ENCODE results near the gene NUF2. TPM values are rescaled to one million over a fixed set of nuclear protein-coding genes. Genes with fewer than 3 reads are reported as not detected.
A peak's percentile ranks its signal among the peaks of the same experiment; 100 is the strongest.

The NUF2 gene
- total and polyA plus RNA-seq, 10 of the 15 experiments (the other 5 are each of a cell fraction or from before 2014, with no cell fraction given), result 27.4 to 62.6 (median 49.1) TPM

GRCh38 chr1:163315773-163316374, 5.9 kb upstream of the NUF2 start:
- no peaks in the 10 kb centered on the region for H3K9me3 ChIP-seq (replicated peaks; ENCODE audit: control insufficient read depth, insufficient read depth, low read length)
- WGBS (ENCODE audit: insufficient coverage, insufficient replicate concordance, low lambda C conversion rate, missing lambda C conversion rate), result 63% methylated on average over 6 of the region's 6 CpGs
- no peaks in the 10 kb centered on the region for H3K36me3 ChIP-seq (ENCODE audit: control insufficient read depth in 2 of 2, insufficient read depth in 2 of 2, low read length in 1 of 2)
- ChIA-PET SMC1A (ENCODE audit: uncharacterized antibody, unreplicated experiment) (interaction anchor here (0.6 to 6.5 kb wide), 23 partner anchors 10 to 469 kb away, joined by 3 to 69 read pairs (median 4); partner anchors contain the start of gene RGS4), POLR2A (no interaction called here), CTCF (interaction anchor here (0.7 to 6.5 kb wide), 41 partner anchors 10 to 958 kb away, joined by 3 to 136 read pairs (median 4); partner anchors contain the start of genes CCDC190, DDR2 and RGS4), RAD21 (ENCODE audit: unreplicated experiment) (interaction anchor here (0.7 to 4.0 kb wide), 19 partner anchors 9 to 1260 kb away, joined by 3 to 31 read pairs (median 5); partner anchors contain the start of gene RGS4)
- H3K27me3 ChIP-seq (replicated peaks in 1 of 2; ENCODE audit: control insufficient read depth in 2 of 2, insufficient read depth in 2 of 2, low read length in 1 of 2), result no peaks in the 10 kb centered on the region
- H3K4me3 ChIP-seq, result no peak overlapping the region
- no peak overlapping the region for H2AFZ ChIP-seq (ENCODE audit: control insufficient read depth, low read depth, low read length)
- H3K4me1 ChIP-seq (ENCODE audit: control insufficient read depth, insufficient read depth, low read length), result no peaks in the 10 kb centered on the region
- H3K4me2 ChIP-seq (ENCODE audit: control insufficient read depth, insufficient read depth), result no peak overlapping the region
- FAIRE-seq (peak; percentile 79), ATAC-seq (peak; percentile 48; the same call in 2 of the 3 replicates), DNase-seq (ENCODE audit: low read depth, low spot score) (no peak)
- no peaks in the 10 kb centered on the region for H4K20me1 ChIP-seq (ENCODE audit: control insufficient read depth, insufficient read depth)
- H3K27ac ChIP-seq (ENCODE audit: control insufficient read depth, insufficient read depth), result no peak overlapping the region
- no TSS peak for BruUV-seq (replicated peaks)
- intact Hi-C loops (cut with micrococcal nuclease; ENCODE audit: unreplicated experiment) (loop anchor here (1.0 to 2.0 kb wide), 4 partner anchors 141 to 462 kb away; no protein-coding TSS in a partner anchor), in situ Hi-C loops (cut with MboI) (loop anchor here (5.0 kb wide), 2 partner anchors 244 to 459 kb away; no protein-coding TSS in a partner anchor)
- peak; percentile 64; the same call in 1 of the 2 replicates for TF ChIP-seq SMC3 (IDR thresholded peaks at IDR 0.05; ENCODE audit: borderline replicate concordance, low read length)
- TF ChIP-seq IKZF1 (conservative IDR thresholded peaks at IDR 0.05), result no peak
- no peak for TF ChIP-seq STAT3 (IDR thresholded peaks at IDR 0.05; ENCODE audit: low read depth, low read length)
- no peak for TF ChIP-seq SPI1 (IDR thresholded peaks at IDR 0.05; ENCODE audit: borderline replicate concordance, insufficient read depth, low read depth, low read length)
- TF ChIP-seq ZNF24 (IDR thresholded peaks at IDR 0.05), result no peak
- peak; percentile 68 for TF ChIP-seq RAD21 (IDR thresholded peaks at IDR 0.05; ENCODE audit: insufficient read depth, low read depth, low read length)
- TF ChIP-seq GABPA (IDR thresholded peaks at IDR 0.05; ENCODE audit: low read depth), result no peak
- peak in 2 of 3 experiments; percentile 45 to 55; a peak in 5 of 6 replicates for TF ChIP-seq CTCF (IDR thresholded peaks at IDR 0.05 in 2 of 3, conservative IDR thresholded peaks at IDR 0.05 in 1 of 3; ENCODE audit: control insufficient read depth in 2 of 3, extremely low read depth in 1 of 3, insufficient read depth in 1 of 3, low read depth in 3 of 3, low read length in 3 of 3)
- H3K79me2 ChIP-seq (ENCODE audit: control insufficient read depth, insufficient read depth, low read length), result peaks cover 8% of the 10 kb centered on the region
- H3K9ac ChIP-seq (ENCODE audit: control insufficient read depth, insufficient read depth, low read length), result no peak overlapping the region

All from GM12878 (cell line).